Measurements from ENCODE around the gene SNX12. TPM values are rescaled to one million over a fixed set of nuclear protein-coding genes. Genes with fewer than 3 reads are reported as not detected.

The SNX12 gene
- total RNA-seq, 4 donors from 2014 or later = 41.6 to 52.2 (median 43.1) TPM

GRCh38 chrX:71103110-71103983 lies 35.2 kb upstream of the SNX12 start:
- Histone ChIP-seq H3K4me3 (no peak overlapping the region), H3K36me3 (no peaks in the 10 kb centered on the region), H3K4me1 (peaks cover 0 to 27% (median 3%) of the 10 kb centered on the region in 4 donors), H3K27ac (peak overlapping the region in 3 of 4 donors; percentile 71 to 82 (median 74)), H3K27me3 (no peaks in the 10 kb centered on the region), H3K9me3 (no peaks in the 10 kb centered on the region)
- no peak for TF ChIP-seq CTCF (IDR thresholded peaks at IDR 0.05)
- no peak for TF ChIP-seq POLR2A (IDR thresholded peaks at IDR 0.05)
- TF ChIP-seq EP300 (IDR thresholded peaks at IDR 0.05) = no peak
- DNase-seq (ENCODE audit: low spot score in 2 of 2) = no peak
- 12 to 30% methylated on average over 6 to 10 of the region's 10 CpGs for WGBS, 2 donors

- H3K4me1 ChIP-seq = peaks cover 0 to 38% (median 4%) of the 10 kb centered on the region in 4 donors
- no peaks in the 10 kb centered on the region for H3K9me3 ChIP-seq
- WGBS, 2 donors = 51 to 68% methylated on average over 3 of the region's 3 CpGs
- DNase-seq (ENCODE audit: low spot score in 2 of 2) = no peak
- no peaks in the 10 kb centered on the region for H3K27me3 ChIP-seq
- no peak overlapping the region for H3K4me3 ChIP-seq
- H3K27ac ChIP-seq = no peak overlapping the region
- no peaks in the 10 kb centered on the region for H3K36me3 ChIP-seq
- no peak for TF ChIP-seq POLR2A (IDR thresholded peaks at IDR 0.05)
- no peak for TF ChIP-seq EP300 (IDR thresholded peaks at IDR 0.05)
- no peak for TF ChIP-seq CTCF (IDR thresholded peaks at IDR 0.05)
Measured at GRCh38 chrX:71102292-71102691, 34.2 kb upstream of the SNX12 start.

GRCh38 chrX:71100581-71101505 lies 32.7 kb upstream of the SNX12 start:
- Histone ChIP-seq H3K4me1 (peaks cover 0 to 43% (median 6%) of the 10 kb centered on the region in 4 donors), H3K9me3 (no peaks in the 10 kb centered on the region), H3K27me3 (no peaks in the 10 kb centered on the region), H3K27ac (no peak overlapping the region), H3K4me3 (no peak overlapping the region), H3K36me3 (no peaks in the 10 kb centered on the region)
- no peak for TF ChIP-seq CTCF (IDR thresholded peaks at IDR 0.05)
- TF ChIP-seq POLR2A (IDR thresholded peaks at IDR 0.05) = no peak
- TF ChIP-seq EP300 (IDR thresholded peaks at IDR 0.05) = no peak
- WGBS, 2 donors = 72 to 76% methylated on average over 15 to 31 of the region's 31 CpGs
- DNase-seq (ENCODE audit: low spot score in 2 of 2) = no peak

- Histone ChIP-seq H3K27me3 (peaks cover 0 to 7% of the 10 kb centered on the region in 2 donors), H3K36me3 (no peaks in the 10 kb centered on the region), H3K4me3 (no peak overlapping the region), H3K9me3 (no peaks in the 10 kb centered on the region), H3K27ac (no peak overlapping the region), H3K4me1 (peaks cover 0 to 47% (median 6%) of the 10 kb centered on the region in 4 donors)
- TF ChIP-seq CTCF (IDR thresholded peaks at IDR 0.05) (no peak), POLR2A (IDR thresholded peaks at IDR 0.05) (no peak), EP300 (IDR thresholded peaks at IDR 0.05) (no peak)
- WGBS, 2 donors = 61 to 68% methylated on average over 2 to 4 of the region's 4 CpGs
- no peak for DNase-seq (ENCODE audit: low spot score in 2 of 2)
Measured at GRCh38 chrX:71099736-71100135, 31.6 kb upstream of the SNX12 start.

Data from tibial nerve (tissue), 4 donors.